NOMO-1 (cell line): ENCODE data around the gene RGS17.
"Not testable (repeated sequence)": the region's sequence is repeated elsewhere in the genome, so short reads cannot be mapped to it uniquely, and the experiment has no call there.

Experiments
- DNase-seq, 2 experiments: peaks; one replicate each; lab custom pipeline; 2025; ENCODE audit not compliant: unreplicated experiment in 2 of 2; lab: John Stamatoyannopoulos, UW

The RGS17 gene, protein sequence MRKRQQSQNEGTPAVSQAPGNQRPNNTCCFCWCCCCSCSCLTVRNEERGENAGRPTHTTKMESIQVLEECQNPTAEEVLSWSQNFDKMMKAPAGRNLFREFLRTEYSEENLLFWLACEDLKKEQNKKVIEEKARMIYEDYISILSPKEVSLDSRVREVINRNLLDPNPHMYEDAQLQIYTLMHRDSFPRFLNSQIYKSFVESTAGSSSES

DNA sequence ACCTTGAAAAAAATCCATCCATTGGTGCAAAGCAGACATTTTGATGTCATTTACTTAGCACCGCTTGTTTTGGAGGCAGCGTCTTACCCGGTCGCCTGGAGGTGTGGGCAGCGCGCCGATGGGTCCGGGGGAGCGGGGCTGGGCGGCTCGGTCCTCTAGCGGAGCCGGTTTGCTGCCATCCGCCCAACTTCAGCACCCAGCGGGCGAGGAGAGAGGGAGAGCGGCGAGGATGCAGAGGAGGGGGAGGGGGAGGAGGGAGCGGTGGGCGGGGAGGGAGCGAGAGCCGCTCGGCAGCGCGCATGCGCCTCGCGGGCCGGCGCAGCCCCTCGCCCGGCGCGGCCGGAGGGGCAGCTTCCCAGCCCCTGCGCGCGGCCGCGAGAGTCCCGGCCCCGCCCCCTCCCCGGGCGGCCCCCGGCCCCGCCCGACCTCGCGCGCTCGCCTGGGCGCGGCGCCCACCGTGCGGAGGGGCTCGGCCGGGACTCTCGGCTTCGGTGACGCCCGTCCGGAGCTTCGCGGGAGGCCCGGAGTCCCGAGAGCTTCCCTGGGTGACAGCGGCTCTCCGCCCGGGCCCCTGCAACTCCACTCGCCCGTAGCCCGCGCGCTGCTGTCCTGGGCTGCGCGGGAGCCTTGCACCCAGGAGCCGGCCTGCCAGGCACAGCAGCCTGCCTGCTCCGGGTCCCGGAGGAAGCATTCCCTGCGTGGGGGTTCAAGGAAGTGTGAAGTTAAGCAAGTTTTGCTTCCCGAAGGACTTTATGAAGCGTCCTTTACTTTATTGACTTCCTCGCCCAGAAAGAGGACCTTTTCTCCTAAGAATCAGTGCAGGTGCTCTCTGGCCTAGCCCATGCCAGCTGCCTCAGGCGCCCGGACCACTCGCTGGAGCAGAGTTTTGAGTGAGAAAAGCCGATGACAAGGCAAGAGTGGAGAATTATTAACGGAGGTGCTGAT, at the start of gene RGS17:
Gene RGS17, minus strand, starts transcription at position 246 of the 945 bp plus-strand sequence. CDS start 87,264 bp downstream, outside the sequence.
- no peak for DNase-seq

DNA sequence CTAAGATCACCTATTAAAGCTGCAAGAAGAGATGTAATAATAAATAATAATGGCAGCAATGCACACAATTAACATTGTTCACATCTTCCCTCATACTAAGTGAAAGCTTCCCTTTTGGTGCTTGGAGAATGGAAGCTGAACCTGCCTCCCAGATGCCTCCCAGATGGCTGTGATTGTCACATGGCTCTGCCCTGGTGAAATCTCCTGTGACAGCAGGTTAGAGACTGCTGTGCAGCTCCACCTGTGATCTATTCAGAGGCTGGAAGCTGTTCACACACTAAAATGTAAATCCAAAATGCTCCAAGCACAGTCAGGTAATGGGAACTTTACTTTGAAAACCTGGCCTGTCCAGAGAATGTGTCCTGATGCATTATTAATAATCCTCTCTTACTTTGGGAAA, 41.7 kb upstream of the RGS17 start:
- no peak for DNase-seq

DNA sequence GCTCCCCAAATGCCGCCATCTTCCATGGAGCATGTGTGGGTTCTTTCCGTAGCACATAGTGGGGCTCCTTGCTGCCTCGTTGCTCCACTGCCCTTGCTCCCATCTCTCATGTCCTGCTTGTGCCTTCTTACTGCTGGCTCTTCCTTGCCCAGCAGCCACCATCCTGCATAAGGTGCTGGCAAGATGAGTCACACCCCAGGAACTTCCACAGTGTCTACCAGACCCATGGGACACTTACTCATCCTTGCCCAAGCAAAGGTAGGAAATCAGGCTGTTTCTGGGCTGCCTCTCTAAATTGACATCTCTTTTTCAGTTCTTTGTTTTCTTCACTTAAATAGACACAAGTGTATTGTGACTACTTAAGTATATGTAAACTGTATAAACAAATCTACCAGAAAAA, 39.4 kb upstream of the RGS17 start:
- DNase-seq: no peak

DNA sequence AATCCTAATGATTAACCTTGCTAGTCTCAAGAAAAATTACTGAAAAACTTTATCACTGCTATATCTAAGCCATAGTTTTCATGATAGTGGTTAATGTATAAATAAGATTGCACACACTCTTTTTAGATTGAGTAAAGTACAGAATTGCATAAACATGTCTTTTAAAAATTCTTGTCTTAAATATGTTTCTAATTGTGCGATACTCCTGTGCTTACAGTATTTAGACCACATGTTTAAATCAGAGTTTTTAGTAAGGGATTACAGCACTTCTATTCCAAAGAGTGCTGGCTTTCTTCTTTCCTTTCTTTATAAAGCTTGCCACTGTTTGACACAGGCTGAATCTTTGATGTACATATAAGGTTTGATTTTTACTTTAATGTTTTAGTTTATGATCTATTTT, 36.8 kb upstream of the RGS17 start:
- no peak for DNase-seq

DNA sequence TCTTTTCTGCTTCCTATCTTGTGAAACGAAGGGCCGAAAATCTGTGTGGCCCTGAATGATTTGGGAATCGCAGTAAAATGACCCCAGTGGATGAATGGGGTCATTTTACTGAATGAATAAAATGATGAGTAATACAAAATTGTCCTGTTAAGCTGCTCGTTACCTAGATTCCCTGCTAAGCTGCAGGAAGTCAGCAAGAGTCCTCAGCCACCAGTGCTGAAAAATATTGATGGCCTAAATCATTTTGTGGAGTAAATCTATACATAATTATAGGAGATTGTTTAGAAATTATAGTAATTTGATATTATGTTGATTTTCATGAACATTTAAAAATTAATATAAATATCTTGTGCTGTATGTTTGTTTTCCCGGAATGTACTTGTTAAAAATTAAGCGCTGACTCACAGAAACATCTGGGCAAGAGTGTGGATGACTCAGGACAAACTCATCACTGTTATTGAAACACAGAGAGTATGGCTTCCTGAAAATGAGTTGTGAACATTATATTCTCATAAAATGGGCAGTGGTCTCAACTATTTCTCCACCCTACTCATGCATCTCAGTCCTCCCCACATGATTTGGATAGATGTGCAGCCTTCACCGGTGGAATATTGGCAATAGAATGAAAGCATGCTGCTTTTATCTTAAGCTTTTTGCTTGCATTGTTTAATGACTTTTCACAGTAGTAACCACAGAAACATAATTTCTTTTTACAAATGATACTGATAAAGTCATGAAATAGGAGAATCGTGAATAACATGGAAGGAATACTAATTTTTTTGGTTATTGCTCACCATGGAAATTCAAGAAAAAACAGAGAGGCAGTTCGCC, 36.2 kb upstream of the RGS17 start:
- DNase-seq: no peak

DNA sequence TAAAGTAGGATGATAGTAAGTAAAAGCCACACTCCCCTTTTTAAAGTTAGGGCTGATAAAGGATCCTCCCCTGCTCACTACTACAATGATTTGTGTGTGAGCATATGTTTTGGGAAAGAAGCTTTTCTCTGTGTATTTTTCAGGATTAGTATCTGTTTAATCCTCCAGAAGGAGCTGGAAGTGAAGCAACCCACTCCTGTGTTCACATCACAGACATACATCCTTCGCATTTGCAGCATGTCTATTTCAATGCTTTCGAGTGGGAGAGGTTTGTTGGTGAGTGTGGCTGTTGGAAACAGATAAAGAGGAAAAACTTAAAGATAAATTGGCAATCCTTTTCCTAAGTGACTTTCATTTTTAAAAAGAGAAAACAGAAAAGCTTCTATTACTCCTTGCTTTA, 31.6 kb upstream of the RGS17 start:
- no peak for DNase-seq

DNA sequence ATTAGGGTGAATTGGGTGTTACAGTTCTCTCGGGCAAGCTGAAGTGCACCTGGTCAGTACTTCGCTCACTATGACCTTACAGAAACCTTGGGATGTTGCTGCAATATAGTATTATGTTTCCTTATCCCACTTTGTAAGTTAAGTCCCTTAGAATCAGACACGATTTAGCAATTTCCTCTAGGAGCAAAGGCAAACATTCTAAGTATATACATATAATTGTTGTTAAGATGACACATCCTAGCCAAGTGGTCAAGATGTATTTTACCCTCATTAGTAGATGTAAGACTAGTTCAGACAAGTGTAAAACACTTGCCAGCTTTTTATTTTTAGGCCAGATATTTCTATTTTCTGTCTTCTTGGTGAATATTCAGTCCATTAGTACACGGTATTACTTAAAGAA, 31.1 kb upstream of the RGS17 start:
- DNase-seq: no peak

DNA sequence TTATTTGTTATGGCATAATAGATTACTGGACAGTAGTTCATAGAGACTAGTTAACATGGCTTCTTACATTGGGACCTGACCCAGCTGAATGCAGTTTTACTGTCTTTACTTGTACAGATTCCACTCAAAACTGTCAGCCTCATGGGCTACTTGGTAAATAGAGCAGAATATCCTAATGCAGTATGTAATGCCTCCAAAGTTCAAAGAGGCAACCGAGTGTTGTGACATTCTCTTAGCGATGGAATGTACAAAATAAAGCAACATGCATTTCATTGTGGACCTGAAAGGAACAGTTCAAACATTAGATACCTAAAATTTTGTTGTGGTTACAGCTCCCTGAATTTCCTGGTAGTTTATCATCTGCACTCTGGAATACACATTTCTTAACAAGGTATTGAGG, 29.1 kb upstream of the RGS17 start:
- no peak for DNase-seq

DNA sequence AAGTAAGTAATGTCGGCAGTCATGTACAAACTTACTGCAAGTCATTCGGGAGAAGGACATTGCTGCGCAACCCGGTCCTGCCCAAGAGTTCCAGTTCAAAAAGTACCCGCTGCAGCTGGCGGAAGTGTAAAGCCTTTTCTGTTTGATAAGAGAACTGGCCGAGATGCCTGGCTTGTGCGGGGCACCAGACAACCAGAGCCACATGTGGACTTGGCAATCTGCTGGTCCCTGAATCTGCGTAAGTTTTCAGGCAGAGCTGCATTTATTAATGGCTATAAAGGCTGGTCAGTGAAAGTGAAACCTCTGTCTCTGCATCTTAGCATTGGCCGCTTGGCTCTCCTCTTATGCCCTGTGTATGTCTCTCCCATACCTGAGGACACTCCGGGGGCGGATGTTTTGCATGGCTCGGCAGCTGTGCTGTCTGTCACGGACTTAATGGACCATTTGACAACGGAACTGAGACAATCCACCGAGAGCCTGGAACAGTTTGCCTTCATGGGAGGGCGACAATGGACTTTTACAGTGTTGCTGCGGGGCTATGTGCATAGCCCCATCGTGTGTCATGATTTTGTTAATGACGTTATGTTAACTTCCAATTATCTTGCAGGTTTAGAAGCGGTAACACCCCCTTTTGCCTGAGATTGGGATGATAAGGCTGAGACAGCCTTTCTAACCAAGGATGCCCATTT, 19.8 kb upstream of the RGS17 start:
- DNase-seq: no peak

DNA sequence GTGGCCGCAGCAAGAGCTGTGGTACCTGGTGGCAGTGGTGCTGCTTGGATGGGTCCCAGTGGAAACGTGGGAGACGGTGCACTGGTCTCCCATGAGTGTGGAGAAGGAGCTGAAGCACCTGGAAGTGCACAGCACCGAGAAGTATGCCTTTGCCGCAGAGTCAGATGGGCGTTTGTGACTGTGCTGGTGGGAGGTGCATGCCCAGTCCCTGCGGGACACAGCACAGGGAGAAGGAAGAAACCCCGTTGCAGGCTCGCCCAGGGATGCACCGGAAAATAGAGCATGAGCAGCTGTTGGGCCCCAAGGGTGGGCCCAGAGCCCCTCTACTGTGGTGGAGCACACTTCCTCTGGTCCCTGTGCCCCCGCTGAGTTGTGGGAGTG, 19.3 kb upstream of the RGS17 start:
- no peak for DNase-seq

DNA sequence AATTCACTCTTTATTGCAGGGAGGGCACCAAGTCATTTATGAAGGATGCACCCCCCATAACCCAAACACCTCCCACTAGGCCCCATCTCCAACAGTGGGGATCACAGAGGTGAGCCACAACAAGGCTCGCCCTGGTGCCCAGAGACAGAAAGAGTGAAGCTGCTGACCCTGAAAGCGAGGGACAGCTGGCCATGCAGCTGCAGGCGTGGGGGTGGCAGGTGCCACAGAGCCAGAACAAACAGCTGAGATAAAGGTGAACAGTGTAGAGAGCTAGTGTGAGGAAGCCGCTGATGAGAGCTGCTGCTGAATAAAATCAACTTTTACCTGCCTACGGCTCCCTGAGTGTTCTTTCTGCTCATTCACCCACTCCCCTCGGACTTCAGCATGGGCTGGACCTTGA, 18.8 kb upstream of the RGS17 start:
- DNase-seq: no peak

DNA sequence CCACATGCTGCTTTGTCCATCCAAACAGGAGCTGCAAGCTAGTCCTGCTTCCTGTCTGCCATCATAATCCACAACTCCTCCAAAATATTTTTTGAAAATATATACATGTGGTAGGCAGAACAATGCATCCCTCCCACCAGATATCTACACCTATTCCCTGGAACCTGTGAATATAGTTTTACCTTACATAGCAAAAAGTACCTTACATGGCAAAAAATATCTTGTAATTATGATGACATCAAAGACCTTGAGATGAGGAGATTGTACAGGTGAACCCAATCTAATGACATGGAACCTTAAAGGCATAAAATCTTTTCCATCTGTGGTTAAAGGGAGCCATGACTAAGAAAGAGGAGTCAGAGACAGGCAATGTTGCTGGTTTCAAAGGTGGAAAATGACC, 15.3 kb upstream of the RGS17 start:
- DNase-seq: no peak

DNA sequence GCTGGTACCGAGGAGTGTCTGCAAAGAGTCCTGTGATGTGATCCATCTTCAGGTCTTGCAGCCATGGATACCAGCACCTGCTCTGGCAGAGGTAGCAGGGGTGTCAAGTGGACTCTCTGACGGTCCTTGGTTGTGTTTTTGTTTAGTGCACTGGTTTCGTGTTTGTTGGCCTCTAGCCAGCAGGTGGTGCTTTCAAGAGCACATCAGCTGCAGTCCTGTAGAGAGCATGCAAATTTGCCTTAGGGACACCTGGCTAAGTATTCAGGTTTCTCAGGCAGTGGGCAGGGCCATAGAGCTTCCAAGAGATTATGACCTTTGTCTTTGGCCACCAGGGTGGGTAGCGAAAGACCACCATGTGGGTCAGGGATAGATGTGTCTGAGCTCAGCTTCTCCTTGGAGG, 14.5 kb upstream of the RGS17 start:
- DNase-seq: no peak

DNA sequence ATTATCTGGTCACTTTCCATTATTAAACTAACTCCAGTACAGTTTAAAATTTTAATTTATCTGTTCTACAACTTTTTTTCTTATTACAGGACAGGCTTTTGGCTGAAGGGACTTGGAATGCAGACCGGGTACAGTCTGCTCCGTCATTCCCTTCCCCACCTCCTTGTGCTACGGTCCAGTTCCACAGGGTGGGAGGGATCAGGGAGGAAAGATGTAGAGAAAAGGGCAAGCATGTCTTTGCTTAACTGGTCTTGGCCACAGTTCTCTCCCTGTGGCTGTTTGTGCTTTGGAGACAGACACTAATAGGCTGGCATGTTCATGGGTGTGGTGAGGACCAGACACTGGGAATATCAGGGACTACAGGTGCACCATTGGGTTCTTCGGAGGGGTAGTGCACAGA, 12.1 kb upstream of the RGS17 start:
- no peak for DNase-seq

DNA sequence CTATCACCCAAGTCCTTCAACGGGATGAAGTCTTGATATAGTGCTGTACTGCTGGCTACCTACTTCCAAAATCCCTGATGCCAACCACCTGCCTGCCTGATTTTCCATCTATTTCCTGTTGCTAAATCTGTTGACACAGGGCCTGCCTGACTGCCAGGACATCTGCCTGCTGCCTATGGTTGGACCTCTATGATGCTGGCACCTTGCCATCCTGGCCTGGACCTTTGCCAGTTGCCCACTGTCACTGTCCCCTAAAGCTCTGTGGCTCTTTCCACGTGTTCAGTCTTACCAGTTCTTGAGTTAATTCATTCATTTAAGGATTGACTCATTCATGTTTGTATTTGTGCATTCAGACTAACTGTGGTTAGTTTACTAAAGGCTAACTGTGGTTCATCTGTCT, 9.2 kb upstream of the RGS17 start:
- DNase-seq: no peak

DNA sequence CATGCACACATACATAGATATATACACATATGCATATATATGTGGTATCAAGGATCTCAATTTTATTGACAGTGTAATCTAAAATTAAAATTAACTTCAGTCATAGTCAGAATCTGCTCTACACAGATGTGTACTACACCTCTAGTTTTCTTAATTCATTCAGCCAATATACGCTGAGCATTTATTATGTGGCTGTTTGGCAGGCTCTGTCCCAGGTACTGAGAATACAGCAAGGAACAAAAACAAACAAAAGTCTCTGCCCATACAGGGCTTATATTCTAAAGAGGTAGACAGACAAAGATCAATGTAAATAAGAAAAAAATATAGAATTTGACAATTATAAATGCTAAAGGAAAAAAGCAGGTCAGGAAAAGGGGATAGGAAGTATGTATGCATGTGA, 7.8 kb upstream of the RGS17 start:
- no peak for DNase-seq

DNA sequence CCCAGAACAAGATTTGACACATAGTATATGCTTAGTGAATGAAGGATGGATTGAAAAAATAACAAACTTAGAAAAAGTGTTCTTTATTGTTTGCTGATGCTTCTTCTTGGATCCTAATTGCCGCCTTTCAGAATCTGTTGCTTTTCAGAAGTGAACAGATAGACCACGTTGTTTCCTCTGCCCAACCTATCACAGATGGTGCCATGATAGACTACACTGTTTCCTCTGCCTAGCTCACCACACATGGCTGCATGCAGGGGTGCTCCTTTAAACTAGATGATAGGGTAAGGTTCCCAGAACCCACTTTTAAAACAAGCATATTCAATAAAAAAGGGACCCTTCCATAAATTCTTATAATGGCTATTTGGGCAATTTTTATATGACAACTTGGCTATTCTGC, 4.6 kb upstream of the RGS17 start:
- DNase-seq: no peak

DNA sequence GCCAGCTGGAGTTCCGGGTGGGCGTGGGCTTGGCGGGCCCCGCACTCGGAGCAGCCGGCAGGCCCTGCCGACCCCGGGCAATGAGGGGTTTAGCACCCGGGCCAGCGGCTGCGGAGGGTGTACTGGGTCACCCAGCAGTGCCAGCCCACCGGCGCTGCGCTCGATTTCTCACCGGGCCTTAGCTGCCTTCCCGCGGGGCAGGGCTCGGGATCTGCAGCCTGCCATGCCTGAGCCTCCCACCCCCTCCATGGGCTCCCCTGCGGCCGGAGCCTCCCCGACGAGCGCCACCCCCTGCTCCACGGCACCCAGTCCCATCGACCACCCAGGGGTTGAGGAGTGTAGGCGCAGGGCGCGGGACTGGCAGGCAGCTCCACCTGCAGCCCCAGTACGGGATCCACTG, 2.6 kb upstream of the RGS17 start:
- not testable (repeated sequence) for DNase-seq

DNA sequence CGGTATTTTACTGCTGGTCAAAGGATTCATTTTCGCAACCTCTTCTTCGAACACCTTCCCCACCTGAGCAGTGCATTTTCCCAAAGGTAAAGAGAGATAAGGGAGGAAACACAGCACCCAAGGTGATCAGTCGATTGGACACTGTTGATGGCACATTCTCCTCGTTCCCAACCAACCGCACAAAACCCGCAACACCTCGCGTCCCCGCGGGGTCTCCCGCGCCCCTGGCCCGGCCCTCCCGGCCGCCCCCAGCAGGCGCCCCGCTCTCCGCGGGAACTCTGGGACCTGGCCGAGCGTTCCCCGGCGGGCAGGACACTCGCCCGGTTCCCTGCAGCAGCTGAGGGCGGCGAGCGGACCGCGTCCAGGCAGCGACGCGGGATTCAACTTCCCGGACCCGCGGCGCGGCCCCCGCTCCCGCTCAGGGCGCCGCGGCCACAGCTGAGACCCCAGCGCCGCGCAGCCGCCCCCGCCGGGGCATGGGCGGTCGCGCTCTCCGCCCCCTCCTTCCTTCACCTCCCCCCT, 506 bp downstream of the RGS17 start:
- no peak for DNase-seq

DNA sequence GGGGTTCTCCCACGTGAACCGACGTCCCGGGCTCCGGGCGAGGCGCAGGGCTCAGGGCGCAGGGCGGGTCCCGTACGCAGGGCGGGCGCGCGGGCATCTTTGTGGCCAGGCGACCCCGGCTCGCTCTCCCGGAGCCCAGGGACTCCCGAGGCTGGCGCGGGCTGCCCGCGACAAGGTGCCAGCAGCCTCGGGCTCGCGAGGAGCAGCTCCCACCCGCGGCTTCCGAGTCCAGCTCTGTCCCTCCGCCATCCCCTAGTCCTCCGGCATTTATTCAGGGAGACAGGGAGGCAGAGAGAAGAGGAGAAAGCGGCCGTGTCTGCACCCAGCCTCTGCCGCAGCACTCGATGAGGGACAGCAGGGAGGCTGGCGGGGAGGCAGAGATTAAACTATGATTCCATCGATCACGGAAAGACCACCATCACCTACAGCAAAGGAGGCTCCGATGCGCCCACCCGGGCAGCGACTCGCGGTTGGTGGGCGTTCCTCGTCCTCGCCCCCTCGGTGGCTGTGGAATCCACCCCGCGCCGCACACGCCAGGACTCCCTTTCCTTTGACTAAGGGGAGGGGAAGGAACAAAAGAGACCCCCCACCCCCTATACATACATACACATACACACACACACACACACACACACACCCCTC, 1.1 kb downstream of the RGS17 start:
- DNase-seq: no peak
